GM23248 (cell line): Measurements from ENCODE around the gene THSD4. TPM values are rescaled to one million over a fixed set of nuclear protein-coding genes. Genes with fewer than 3 reads are reported as not detected.

Experiments used
- DNase-seq: peaks from one replicate; pipeline ENCODE4 v3.0.0-alpha.2; 2015
- H2AFZ ChIP-seq: fragments of 200-600 bp; sonication (generic); 2 replicates; pipeline ENCODE4 v1.6.1; 2016; ENCODE audit warnings: antibody characterized with exemption
- H3F3A ChIP-seq: fragments of 200-600 bp; sonication (generic); 2 replicates; pipeline ENCODE4 v1.6.1; 2016; ENCODE audit warnings: mild to moderate bottlenecking, antibody characterized with exemption, mixed run types; ENCODE audit not compliant: insufficient read depth
- H3K27ac ChIP-seq: fragments of 200-600 bp; sonication (generic); 2 replicates; pipeline ENCODE4 v1.5.1; 2016; ENCODE audit warnings: mild to moderate bottlenecking
- H3K27me3 ChIP-seq: fragments of 200-600 bp; sonication (generic); replicated peaks from 2 replicates; pipeline ENCODE4 v1.6.1; 2016; ENCODE audit warnings: mild to moderate bottlenecking; ENCODE audit not compliant: insufficient read depth
- H3K36me3 ChIP-seq: fragments of 200-600 bp; sonication (generic); 2 replicates; pipeline ENCODE4 v1.6.1; 2016; ENCODE audit warnings: low read depth, mild to moderate bottlenecking
- H3K4me1 ChIP-seq: fragments of 200-600 bp; sonication (generic); 2 replicates; pipeline ENCODE4 v1.6.1; 2016; ENCODE audit warnings: mild to moderate bottlenecking; ENCODE audit not compliant: insufficient read depth
- H3K4me2 ChIP-seq: fragments of 200-600 bp; sonication (generic); one replicate; pipeline ENCODE4 v1.6.1; 2016; ENCODE audit warnings: mild to moderate bottlenecking; ENCODE audit not compliant: unreplicated experiment
- H3K4me3 ChIP-seq: fragments of 200-600 bp; sonication (generic); 2 replicates; pipeline ENCODE4 v1.5.1; 2016; ENCODE audit warnings: mild to moderate bottlenecking
- H3K79me2 ChIP-seq: fragments of 200-600 bp; sonication (generic); 2 replicates; pipeline ENCODE4 v1.6.1; 2016; ENCODE audit warnings: mild to moderate bottlenecking; ENCODE audit not compliant: insufficient read depth
- H3K9ac ChIP-seq: fragments of 200-600 bp; sonication (generic); 2 replicates; pipeline ENCODE4 v1.6.1; 2016; ENCODE audit warnings: mild to moderate bottlenecking
- H3K9me2 ChIP-seq: fragments of 200-600 bp; sonication (generic); 2 replicates; pipeline ENCODE4 v1.6.1; 2016; ENCODE audit warnings: mixed run types, mild to moderate bottlenecking, moderate library complexity; ENCODE audit not compliant: insufficient read depth
- H3K9me3 ChIP-seq: fragments of 200-600 bp; sonication (generic); one replicate; pipeline ENCODE4 v1.6.1; 2017; ENCODE audit warnings: low read depth
- H4K20me1 ChIP-seq: fragments of 200-600 bp; sonication (generic); 2 replicates; pipeline ENCODE4 v1.6.0; 2016; ENCODE audit not compliant: insufficient read depth
- EZH2 ChIP-seq: fragments of 200-600 bp; sonication (generic); IDR thresholded peaks from 2 replicates; pipeline ENCODE4 v1.6.1; 2018; ENCODE audit warnings: antibody characterized with exemption, mild to moderate bottlenecking; ENCODE audit not compliant: insufficient read depth, poor library complexity, severe bottlenecking
- EZH2phosphoT487 ChIP-seq: fragments of 200-600 bp; sonication (generic); IDR thresholded peaks from 2 replicates; pipeline ENCODE4 v1.6.1; 2018; ENCODE audit warnings: antibody characterized with exemption, moderate library complexity, mild to moderate bottlenecking, low read depth; ENCODE audit not compliant: insufficient read depth
- WGBS, 2 experiments: methylation state at CpG; one replicate each; pipeline ENCODE4 v1.1.6; 2015 to 2017; ENCODE audit warnings: low lambda C conversion rate in 2 of 2, low coverage in 1 of 2; ENCODE audit errors: missing lambda C conversion rate in 2 of 2; 5-methylcytosine and 5-hydroxymethylcytosine counted together
- in situ Hi-C: fragments of 300-500 bp; cut with MboI; formaldehyde crosslinking; loops from 2 replicates; pipeline ENCODE4 v1.15.0; 2020
- polyA plus RNA-seq: library from polyadenylated mRNA; unstranded; fragments of >200 nt; fragmentation: Nextera tagmentation; extraction: Ambion mirVana; gene quantifications from 2 replicates; pipeline ENCODE4 v1.2.1, GENCODE V29; 2016
- total RNA-seq: library from RNA; depleted of rRNA; stranded (reverse); fragments of >200 nt; shearing (Covaris generic); gene quantifications from 2 replicates; pipeline ENCODE4 v1.2.3, GENCODE V29; 2014

THSD4 gene
- total and polyA plus RNA-seq, 2 experiments from 2014 or later: 14.2 to 58.9 TPM

DNA sequence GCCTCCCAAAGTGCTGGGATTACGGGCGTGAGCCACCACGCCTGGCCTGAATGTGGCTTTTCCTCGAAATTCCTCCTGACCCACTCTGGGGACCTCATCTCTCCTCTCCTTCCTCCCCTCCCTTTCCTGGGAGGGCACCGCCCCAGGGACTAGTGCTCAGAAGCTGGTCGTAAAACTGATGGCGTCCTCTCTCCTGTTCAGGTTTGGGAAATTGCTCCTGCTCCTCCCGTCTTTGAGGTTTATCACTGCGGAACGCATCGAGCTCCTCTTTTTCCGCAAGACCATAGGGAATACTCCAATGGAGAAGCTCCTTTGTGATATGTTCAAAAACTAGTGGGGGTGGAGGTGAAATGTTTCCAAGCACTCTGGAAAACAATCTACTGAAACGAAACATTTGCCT lies 702.1 kb downstream of the THSD4 start:
- no peak overlapping the region for H3K4me3 ChIP-seq
- H3K27me3 ChIP-seq: no peaks in the 10 kb centered on the region
- H3K9me2 ChIP-seq: no peaks in the 10 kb centered on the region
- WGBS, 2 experiments: 96 to 98% methylated on average over 12 to 13 of the region's 13 CpGs
- no peaks in the 10 kb centered on the region for H3K79me2 ChIP-seq
- H3K36me3 ChIP-seq: peaks cover 8% of the 10 kb centered on the region
- H3K9me3 ChIP-seq: no peaks in the 10 kb centered on the region
- in situ Hi-C loops: no loop called here
- no peak overlapping the region for H2AFZ ChIP-seq
- no peaks in the 10 kb centered on the region for H3K4me1 ChIP-seq
- TF ChIP-seq EZH2 (no peak), EZH2phosphoT487 (no peak)
- no peak for DNase-seq
- no peak overlapping the region for H3K9ac ChIP-seq
- no peaks in the 10 kb centered on the region for H4K20me1 ChIP-seq
- no peak overlapping the region for H3K4me2 ChIP-seq
- no peak overlapping the region for H3K27ac ChIP-seq
- H3F3A ChIP-seq: no peaks in the 10 kb centered on the region

DNA sequence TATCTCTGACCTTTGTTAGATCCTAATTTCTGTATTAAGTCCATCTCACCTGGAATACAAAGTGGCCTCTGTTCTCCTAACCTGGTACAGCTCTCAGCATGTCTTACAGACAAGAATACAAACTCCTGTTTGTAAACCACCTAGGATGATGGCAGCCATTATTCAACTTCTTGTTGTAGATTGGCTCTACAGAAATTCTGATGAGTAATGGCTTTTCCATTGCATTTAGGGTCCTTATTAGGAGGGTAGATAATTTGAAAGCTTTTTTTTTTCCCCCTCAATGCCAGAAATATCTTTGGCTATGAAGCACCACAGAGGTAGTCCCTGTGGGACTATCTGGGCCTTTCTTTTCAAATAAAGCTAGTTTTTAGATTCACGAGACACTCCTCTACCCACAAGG lies 704.9 kb downstream of the THSD4 start:
- Histone ChIP-seq H3K36me3 (peaks cover 34% of the 10 kb centered on the region), H3F3A (no peaks in the 10 kb centered on the region), H3K79me2 (no peaks in the 10 kb centered on the region), H4K20me1 (no peaks in the 10 kb centered on the region), H3K27me3 (no peaks in the 10 kb centered on the region), H3K9ac (no peak overlapping the region), H3K27ac (no peak overlapping the region), H3K4me2 (no peak overlapping the region), H3K4me3 (no peak overlapping the region), H3K4me1 (no peaks in the 10 kb centered on the region), H3K9me2 (no peaks in the 10 kb centered on the region), H2AFZ (no peak overlapping the region), H3K9me3 (no peaks in the 10 kb centered on the region)
- in situ Hi-C loops: no loop called here
- TF ChIP-seq EZH2phosphoT487 (no peak), EZH2 (no peak)
- WGBS, 2 experiments: 89 to 90% methylated on average over 1 of the region's 1 CpG
- DNase-seq: no peak

DNA sequence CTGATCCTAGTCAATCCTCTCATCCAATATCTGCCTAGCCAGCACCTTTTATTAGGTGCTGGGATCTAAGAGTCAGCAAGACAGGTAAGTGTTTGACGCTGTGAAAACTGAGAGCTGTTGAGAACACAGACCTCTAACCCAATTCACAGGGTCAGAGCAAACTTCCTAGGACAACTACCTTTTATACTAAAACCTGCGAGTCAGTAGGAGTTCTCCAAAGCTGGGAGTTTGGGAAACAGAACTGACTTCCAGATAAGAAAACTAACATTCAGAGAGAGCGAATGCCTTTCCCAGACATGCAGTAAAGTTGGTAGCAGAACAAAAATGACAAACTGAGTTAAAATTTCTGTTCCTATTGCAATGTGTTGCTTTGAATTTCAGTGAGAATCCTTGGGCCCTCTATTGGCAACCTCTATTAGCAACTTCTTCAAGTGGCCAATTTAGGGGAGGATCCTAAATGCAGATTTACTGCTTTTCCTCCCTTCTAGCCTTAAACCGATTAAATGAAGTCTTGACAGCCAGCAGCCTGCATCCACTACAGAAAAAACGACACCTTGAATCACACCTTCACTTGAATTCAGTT lies 706.4 kb downstream of the THSD4 start:
- Histone ChIP-seq H3K9me2 (no peaks in the 10 kb centered on the region), H3K4me3 (no peak overlapping the region), H3K9me3 (no peaks in the 10 kb centered on the region), H3K4me2 (no peak overlapping the region), H4K20me1 (no peaks in the 10 kb centered on the region), H3K79me2 (no peaks in the 10 kb centered on the region), H3K9ac (no peak overlapping the region), H3K27me3 (no peaks in the 10 kb centered on the region), H3K4me1 (no peaks in the 10 kb centered on the region), H2AFZ (no peak overlapping the region), H3K27ac (no peak overlapping the region), H3F3A (no peaks in the 10 kb centered on the region), H3K36me3 (peaks cover 46% of the 10 kb centered on the region)
- in situ Hi-C loops: no loop called here
- DNase-seq: no peak
- no peak for TF ChIP-seq EZH2
- no peak for TF ChIP-seq EZH2phosphoT487
- 83 to 87% methylated on average over 5 of the region's 5 CpGs for WGBS, 2 experiments

DNA sequence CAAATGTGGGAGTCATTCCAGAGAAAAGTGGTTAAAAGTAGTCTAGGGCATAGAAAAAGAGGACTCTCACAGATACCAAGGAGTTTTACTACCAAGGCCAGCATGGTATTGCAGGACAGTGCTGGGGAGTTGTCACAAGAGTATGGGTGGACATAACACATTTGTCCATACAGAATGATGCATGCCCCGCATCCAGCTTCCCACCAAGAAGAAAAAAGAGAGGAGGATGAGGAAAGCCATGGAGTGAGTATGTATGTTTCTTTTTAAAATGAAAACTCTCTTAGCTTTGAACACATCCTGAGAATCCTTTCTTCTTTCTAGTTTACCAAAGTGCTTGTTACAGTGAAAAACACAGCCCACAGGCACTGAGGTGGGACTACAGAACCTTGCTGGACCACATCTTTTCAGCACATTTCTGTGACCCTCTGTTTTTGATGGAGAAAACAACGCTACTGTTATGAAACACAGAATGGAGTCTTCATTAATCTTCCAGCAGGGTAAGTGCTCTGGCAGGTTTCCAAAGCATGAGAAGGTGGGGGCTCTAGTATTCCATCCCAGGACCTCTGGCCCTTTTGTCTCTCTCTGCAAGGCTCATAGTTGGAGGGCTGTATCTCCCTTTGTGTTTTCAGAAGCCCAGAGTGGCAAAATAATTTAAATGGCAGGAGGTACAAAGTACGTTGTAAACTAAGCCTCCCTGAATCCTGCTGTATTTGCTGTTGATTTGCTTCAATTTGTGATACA lies 707.8 kb downstream of the THSD4 start:
- Histone ChIP-seq H3K9me3 (no peaks in the 10 kb centered on the region), H2AFZ (no peak overlapping the region), H3K9ac (no peak overlapping the region), H3K27ac (no peak overlapping the region), H3F3A (no peaks in the 10 kb centered on the region), H3K79me2 (no peaks in the 10 kb centered on the region), H3K27me3 (no peaks in the 10 kb centered on the region), H3K4me3 (no peak overlapping the region), H3K4me1 (no peaks in the 10 kb centered on the region), H4K20me1 (no peaks in the 10 kb centered on the region), H3K36me3 (peaks cover 59% of the 10 kb centered on the region), H3K4me2 (no peak overlapping the region), H3K9me2 (no peaks in the 10 kb centered on the region)
- in situ Hi-C loops: no loop called here
- 87 to 92% methylated on average over 3 of the region's 3 CpGs for WGBS, 2 experiments
- TF ChIP-seq EZH2phosphoT487 (no peak), EZH2 (no peak)
- no peak for DNase-seq
